ENCODE results near the gene NPTXR.

- no peak for TF ChIP-seq POLR2A (IDR thresholded peaks at IDR 0.05)
- TF ChIP-seq POLR2AphosphoS5 (IDR thresholded peaks at IDR 0.05), result no peak
- TF ChIP-seq, protein P1, sequence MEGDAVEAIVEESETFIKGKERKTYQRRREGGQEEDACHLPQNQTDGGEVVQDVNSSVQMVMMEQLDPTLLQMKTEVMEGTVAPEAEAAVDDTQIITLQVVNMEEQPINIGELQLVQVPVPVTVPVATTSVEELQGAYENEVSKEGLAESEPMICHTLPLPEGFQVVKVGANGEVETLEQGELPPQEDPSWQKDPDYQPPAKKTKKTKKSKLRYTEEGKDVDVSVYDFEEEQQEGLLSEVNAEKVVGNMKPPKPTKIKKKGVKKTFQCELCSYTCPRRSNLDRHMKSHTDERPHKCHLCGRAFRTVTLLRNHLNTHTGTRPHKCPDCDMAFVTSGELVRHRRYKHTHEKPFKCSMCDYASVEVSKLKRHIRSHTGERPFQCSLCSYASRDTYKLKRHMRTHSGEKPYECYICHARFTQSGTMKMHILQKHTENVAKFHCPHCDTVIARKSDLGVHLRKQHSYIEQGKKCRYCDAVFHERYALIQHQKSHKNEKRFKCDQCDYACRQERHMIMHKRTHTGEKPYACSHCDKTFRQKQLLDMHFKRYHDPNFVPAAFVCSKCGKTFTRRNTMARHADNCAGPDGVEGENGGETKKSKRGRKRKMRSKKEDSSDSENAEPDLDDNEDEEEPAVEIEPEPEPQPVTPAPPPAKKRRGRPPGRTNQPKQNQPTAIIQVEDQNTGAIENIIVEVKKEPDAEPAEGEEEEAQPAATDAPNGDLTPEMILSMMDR (IDR thresholded peaks at IDR 0.05), result no peak
- no peak for TF ChIP-seq EP300 (IDR thresholded peaks at IDR 0.05)
Measured at GRCh38 chr22:38863531-38864131, 19.8 kb upstream of the NPTXR start.
